SK-N-MC (cell line): Measurements from ENCODE around the gene SCARF2.

ENCODE experiments used
- EZH2 ChIP-seq: fragments of 200-600 bp; sonication (generic); IDR thresholded peaks from one replicate; pipeline ENCODE4 v1.6.1; 2017; ENCODE audit warnings: antibody characterized with exemption
- POLR2AphosphoS5 ChIP-seq: IDR thresholded peaks from 2 replicates; pipeline ENCODE4 v1.6.1; 2012; ENCODE audit warnings: mild to moderate bottlenecking, low read depth, low read length, borderline replicate concordance

- TF ChIP-seq POLR2AphosphoS5 (no peak), EZH2 (no peak)
Measured at GRCh38 chr22:20455709-20456063, 18.1 kb upstream of the SCARF2 start.
